Activated CD8-positive, alpha-beta T cell treated with anti-CD3 and anti-CD28 coated beads for 36 hours (primary cell): ENCODE measurements around the gene CMTM4. TPM values are rescaled to one million over a fixed set of nuclear protein-coding genes. Genes with fewer than 3 reads are reported as not detected.
A peak's percentile ranks its signal among the peaks of the same experiment; 100 is the strongest.

Experiments used
- ATAC-seq: fragments of 200-7000 bp; cut with Tn5 transposase; one replicate; pipeline ENCODE4 v1.10.0; 2021; ENCODE audit warnings: mild to moderate bottlenecking, moderate library complexity
- CTCF ChIA-PET: fragments of 350-600 bp; sonication (Branson Sonifier 250); formaldehyde crosslinking; loops from one replicate; lab custom pipeline; 2021; ENCODE audit warnings: antibody characterized with exemption; lab: Charles Lee
- POLR2A ChIA-PET: fragments of 350-600 bp; sonication (Branson Sonifier 250); formaldehyde crosslinking; loops from one replicate; lab custom pipeline; 2021; ENCODE audit warnings: antibody characterized with exemption; lab: Charles Lee
- DNase-seq: peaks from one replicate; pipeline ENCODE4 v3.0.0-alpha.2; 2020
- H3K27ac Mint-ChIP-seq: one replicate; pipeline ENCODE4 v1.8.0; 2021; ENCODE audit warnings: mild to moderate bottlenecking, mixed read lengths
- H3K27me3 Mint-ChIP-seq: one replicate; pipeline ENCODE4 v1.8.0; 2021; ENCODE audit warnings: mixed read lengths
- H3K36me3 Mint-ChIP-seq: one replicate; pipeline ENCODE4 v1.8.0; 2021; ENCODE audit warnings: low read depth, mixed read lengths
- H3K4me1 Mint-ChIP-seq: one replicate; pipeline ENCODE4 v1.8.0; 2021; ENCODE audit warnings: low read depth, mixed read lengths
- H3K4me3 Mint-ChIP-seq: one replicate; pipeline ENCODE4 v1.8.0; 2021; ENCODE audit warnings: mild to moderate bottlenecking, moderate library complexity, mixed read lengths
- H3K9me3 Mint-ChIP-seq: one replicate; pipeline ENCODE4 v1.8.0; 2021; ENCODE audit warnings: mixed read lengths
- CTCF ChIP-seq: fragments of 200-600 bp; IDR thresholded peaks from one replicate; pipeline ENCODE4 v1.8.0; 2022; ENCODE audit warnings: antibody characterized with exemption, mild to moderate bottlenecking
- intact Hi-C: fragments of 100-400 bp; cut with micrococcal nuclease; formaldehyde crosslinking; loops from one replicate; pipeline ENCODE4 v1.10.0; 2022
- total RNA-seq, 2 experiments: library from RNA; stranded (reverse); gene quantifications; one replicate each; pipeline ENCODE4 v1.2.3, GENCODE V29; 2021

Gene CMTM4
- total RNA-seq, 2 experiments from 2014 or later: 3.2 to 3.5 TPM

- Mint-ChIP-seq H3K36me3 (no peaks in the 10 kb centered on the region), H3K9me3 (no peaks in the 10 kb centered on the region), H3K4me1 (peaks cover 7% of the 10 kb centered on the region), H3K4me3 (no peak overlapping the region), H3K27me3 (no peaks in the 10 kb centered on the region), H3K27ac (no peak overlapping the region)
- CTCF ChIA-PET: interaction anchor here (0.9 to 5.5 kb wide), 4 partner anchors 9 to 108 kb away, joined by 3 to 30 read pairs (median 12); no protein-coding TSS in a partner anchor
- intact Hi-C loops: no loop called here
- ATAC-seq (no peak), DNase-seq (no peak)
- no peak for TF ChIP-seq CTCF
- POLR2A ChIA-PET: interaction anchor here (0.6 kb wide), 1 partner anchor 19 kb away, joined by 3 read pairs; no protein-coding TSS in a partner anchor
These were observed 76.1 kb downstream of the CMTM4 start for GRCh38 chr16:66620429-66620795.

GRCh38 chr16:66619534-66620428 lies 76.8 kb downstream of the CMTM4 start:
- Mint-ChIP-seq H3K4me3 (no peak overlapping the region), H3K36me3 (no peaks in the 10 kb centered on the region), H3K9me3 (no peaks in the 10 kb centered on the region), H3K27me3 (no peaks in the 10 kb centered on the region), H3K4me1 (peaks cover 7% of the 10 kb centered on the region), H3K27ac (no peak overlapping the region)
- intact Hi-C loops: no loop called here
- POLR2A ChIA-PET: interaction anchor here (0.6 kb wide), 1 partner anchor 18 kb away, joined by 3 read pairs; no protein-coding TSS in a partner anchor
- ATAC-seq: no peak
- DNase-seq: no peak
- CTCF ChIA-PET: interaction anchor here (0.9 to 5.5 kb wide), 4 partner anchors 8 to 109 kb away, joined by 3 to 30 read pairs (median 12); no protein-coding TSS in a partner anchor
- no peak for TF ChIP-seq CTCF

- no peak overlapping the region for H3K4me3 Mint-ChIP-seq
- ChIA-PET CTCF (interaction anchor here (4.2 to 5.5 kb wide), 2 partner anchors 11 to 32 kb away, joined by 21 to 30 read pairs; no protein-coding TSS in a partner anchor), POLR2A (no interaction called here)
- TF ChIP-seq CTCF: no peak
- H3K4me1 Mint-ChIP-seq: peaks cover 7% of the 10 kb centered on the region
- intact Hi-C loops: no loop called here
- no peak overlapping the region for H3K27ac Mint-ChIP-seq
- H3K36me3 Mint-ChIP-seq: peaks cover 3% of the 10 kb centered on the region
- peak; percentile 37 for ATAC-seq
- H3K27me3 Mint-ChIP-seq: no peaks in the 10 kb centered on the region
- no peak for DNase-seq
- no peaks in the 10 kb centered on the region for H3K9me3 Mint-ChIP-seq
These were observed 77.8 kb downstream of the CMTM4 start for GRCh38 chr16:66618588-66619375.

GRCh38 chr16:66617728-66618127 lies 78.8 kb downstream of the CMTM4 start:
- peaks cover 3% of the 10 kb centered on the region for H3K36me3 Mint-ChIP-seq
- no peaks in the 10 kb centered on the region for H3K9me3 Mint-ChIP-seq
- DNase-seq: no peak
- H3K4me1 Mint-ChIP-seq: peaks cover 7% of the 10 kb centered on the region
- TF ChIP-seq CTCF: no peak
- H3K4me3 Mint-ChIP-seq: no peak overlapping the region
- no peaks in the 10 kb centered on the region for H3K27me3 Mint-ChIP-seq
- intact Hi-C loops: no loop called here
- H3K27ac Mint-ChIP-seq: no peak overlapping the region
- POLR2A ChIA-PET: no interaction called here
- CTCF ChIA-PET: interaction anchor here (0.7 to 5.5 kb wide), 3 partner anchors 10 to 33 kb away, joined by 3 to 30 read pairs (median 21); partner anchors contain the start of gene CMTM3
- ATAC-seq: no peak
